GM04504 (cell line): ENCODE results near the gene DDOST.

Source experiments
- DNase-seq: peaks from one replicate; pipeline ENCODE4 v3.0.0-alpha.2; 2012; ENCODE audit warnings: low read depth

The DDOST gene

GRCh38 chr1:20660363-20660762 lies 806 bp downstream of the DDOST start:
- no peak for DNase-seq

GRCh38 chr1:20658166-20658915 lies 2.8 kb downstream of the DDOST start:
- no peak for DNase-seq

GRCh38 chr1:20657024-20657423 lies 4.1 kb downstream of the DDOST start:
- DNase-seq, result no peak

DNA sequence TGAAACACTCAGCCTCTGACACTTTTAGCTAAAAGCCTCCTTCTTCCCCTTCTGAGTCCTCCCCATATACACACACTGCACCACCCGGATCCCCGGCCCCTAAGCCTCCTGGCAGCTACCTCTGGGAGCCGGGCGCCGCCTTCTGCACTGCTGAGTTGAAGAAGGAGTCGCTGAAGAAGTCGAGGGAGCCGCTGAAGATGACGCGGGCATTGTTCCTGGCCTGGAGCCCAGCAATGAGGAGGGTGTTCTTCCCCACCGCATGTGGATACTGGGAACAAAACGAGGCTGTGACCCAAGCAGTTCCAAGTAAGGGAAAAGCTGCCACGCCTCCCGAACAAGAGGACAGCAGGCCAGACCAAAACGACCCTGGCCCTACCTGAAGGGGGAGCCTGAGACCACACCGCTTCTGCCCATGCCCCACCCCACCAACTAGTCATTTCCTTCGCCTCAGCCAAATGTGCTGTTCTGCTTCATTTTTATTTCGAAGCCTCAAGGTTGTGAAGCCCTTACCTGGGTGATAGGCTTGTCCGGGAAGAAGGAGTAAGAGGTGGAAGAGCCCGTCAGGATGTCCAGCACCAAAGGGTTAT lies 7.0 kb downstream of the DDOST start:
- DNase-seq, result no peak

GRCh38 chr1:20652300-20652699 lies 8.9 kb downstream of the DDOST start:
- no peak for DNase-seq

DNA sequence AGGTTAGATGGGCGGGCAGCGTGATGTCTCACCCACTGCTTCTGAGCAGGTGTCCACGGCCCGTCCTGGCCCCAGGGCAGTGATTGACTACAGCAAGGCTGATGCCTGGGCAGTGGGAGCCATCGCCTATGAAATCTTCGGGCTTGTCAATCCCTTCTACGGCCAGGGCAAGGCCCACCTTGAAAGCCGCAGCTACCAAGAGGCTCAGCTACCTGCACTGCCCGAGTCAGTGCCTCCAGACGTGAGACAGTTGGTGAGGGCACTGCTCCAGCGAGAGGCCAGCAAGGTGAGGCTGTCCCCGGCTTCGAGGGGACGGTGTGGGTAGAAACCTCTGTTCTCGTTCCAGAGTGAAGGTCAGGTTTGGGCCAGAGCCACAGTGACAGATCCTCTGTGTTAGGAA lies 12.2 kb downstream of the DDOST start:
- DNase-seq, result no peak

- no peak for DNase-seq
Measured at GRCh38 chr1:20648438-20648837, 12.7 kb downstream of the DDOST start.

DNA sequence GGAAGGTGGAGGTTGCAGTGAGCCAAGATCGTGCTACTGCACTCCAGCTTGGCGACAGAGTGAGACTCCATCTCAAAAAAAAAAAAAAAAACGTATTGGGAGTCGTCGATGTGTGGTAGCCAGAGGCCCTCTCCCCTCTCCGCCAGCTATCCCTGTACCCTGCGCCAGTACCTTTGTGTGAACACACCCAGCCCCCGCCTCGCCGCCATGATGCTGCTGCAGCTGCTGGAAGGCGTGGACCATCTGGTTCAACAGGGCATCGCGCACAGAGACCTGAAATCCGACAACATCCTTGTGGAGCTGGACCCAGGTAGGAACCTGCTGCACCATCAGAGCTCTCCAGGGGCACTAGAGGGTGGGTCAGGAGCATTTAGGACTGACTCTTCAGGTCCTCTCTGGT lies 15.8 kb downstream of the DDOST start:
- no peak for DNase-seq

DNA sequence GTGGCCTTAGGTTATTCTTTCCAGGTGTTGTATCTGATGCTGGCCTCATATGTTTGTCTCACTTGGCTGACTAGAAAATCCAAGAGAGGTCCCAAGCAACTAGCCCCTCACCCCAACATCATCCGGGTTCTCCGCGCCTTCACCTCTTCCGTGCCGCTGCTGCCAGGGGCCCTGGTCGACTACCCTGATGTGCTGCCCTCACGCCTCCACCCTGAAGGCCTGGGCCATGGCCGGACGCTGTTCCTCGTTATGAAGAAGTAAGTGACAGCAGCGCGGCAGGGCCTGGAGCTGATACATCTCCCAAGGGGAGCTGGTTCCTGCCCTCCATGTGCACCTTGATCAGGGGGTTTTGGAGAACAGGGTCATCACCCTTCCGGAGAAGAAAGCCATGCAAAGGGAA lies 16.8 kb downstream of the DDOST start:
- no peak for DNase-seq

DNA sequence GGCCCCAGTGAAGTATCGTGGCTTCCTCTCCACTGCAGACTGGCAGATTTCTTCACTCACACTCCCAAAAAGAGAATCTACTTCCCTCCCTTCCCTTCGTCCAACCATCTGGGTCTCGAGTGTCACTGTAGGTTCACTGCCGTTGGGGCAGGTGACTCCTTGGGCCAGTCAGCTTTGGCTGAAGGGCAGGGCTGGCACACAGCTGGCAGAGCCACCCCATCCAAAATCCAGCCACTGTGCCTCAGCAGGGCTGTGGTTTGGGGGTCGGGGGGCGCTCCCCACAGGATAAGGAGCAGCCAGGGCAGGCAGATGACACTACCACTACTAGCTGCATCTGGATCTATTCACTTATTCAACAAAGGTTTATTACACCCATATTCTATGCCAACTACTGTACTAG lies 18.1 kb downstream of the DDOST start:
- no peak for DNase-seq

DNA sequence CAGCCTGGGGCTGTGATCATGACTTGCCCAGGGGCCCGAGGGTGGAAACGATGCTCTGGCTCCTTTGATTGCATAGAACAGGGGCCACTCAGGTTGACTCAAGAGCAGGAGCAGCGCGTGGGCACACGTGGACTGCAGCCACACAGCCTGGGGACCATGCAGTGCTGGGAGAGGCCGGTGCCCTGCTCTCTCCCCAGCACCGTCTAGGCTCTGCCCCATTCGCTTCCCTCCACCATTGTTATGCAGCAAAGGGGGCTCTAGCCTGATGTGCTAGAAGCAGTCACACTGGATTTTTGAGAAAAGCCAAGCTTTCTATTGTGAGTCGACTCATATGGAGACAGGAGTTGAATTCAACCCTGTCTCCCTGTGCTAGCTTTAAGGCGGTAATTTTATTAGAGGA lies 19.2 kb downstream of the DDOST start:
- no peak for DNase-seq

DNA sequence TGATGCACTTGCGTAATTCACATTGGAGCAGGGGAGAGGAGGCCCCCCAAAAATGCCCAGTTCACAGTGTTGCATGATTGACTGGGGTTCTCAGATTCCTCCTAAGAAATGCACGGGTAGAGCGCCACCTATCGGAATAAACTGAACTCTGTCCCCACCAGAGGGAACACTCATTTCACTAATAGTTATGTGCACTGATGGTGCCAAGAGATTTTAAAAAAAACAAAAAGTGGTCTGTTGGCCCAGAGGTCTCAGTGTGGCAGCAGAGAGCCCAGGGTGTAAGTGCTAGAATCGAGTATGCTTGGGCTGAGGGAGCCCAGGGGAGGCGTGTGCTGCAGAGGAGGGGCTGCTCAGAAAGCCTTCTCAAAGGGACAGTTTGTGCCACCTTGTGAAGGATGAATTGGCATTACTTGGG lies 21.0 kb downstream of the DDOST start:
- DNase-seq, result no peak

DNA sequence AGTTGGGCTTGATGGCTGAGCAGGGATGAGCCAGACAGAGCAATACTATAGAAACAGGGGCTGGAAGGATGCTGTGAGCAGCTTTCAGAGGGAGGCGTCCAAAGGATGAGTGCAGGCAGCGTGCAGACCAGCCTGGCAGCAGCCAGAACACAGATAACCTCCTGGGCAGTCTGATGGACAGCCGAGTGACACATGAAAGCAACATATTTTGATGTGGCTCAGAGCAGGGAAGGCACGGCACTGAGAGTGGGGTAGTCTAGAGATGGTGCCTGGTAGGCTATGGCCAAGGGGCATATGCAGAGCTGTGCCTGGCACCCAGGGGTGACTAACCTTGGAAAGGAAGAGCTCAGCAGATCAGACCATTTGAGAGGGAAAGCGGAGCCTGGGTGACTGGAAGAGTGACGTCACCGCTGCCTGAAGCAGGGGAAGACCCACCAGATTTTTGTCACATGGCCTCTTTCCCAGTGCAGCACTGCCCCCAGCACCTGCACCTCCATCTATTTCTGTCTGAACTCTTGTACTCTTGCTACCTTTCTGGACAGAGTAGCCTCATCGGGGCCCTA lies 24.3 kb downstream of the DDOST start:
- no peak for DNase-seq

- DNase-seq, result no peak
Measured at GRCh38 chr1:20634594-20635084, 26.5 kb downstream of the DDOST start.

GRCh38 chr1:20634065-20634593 lies 27.0 kb downstream of the DDOST start:
- no peak for DNase-seq

DNA sequence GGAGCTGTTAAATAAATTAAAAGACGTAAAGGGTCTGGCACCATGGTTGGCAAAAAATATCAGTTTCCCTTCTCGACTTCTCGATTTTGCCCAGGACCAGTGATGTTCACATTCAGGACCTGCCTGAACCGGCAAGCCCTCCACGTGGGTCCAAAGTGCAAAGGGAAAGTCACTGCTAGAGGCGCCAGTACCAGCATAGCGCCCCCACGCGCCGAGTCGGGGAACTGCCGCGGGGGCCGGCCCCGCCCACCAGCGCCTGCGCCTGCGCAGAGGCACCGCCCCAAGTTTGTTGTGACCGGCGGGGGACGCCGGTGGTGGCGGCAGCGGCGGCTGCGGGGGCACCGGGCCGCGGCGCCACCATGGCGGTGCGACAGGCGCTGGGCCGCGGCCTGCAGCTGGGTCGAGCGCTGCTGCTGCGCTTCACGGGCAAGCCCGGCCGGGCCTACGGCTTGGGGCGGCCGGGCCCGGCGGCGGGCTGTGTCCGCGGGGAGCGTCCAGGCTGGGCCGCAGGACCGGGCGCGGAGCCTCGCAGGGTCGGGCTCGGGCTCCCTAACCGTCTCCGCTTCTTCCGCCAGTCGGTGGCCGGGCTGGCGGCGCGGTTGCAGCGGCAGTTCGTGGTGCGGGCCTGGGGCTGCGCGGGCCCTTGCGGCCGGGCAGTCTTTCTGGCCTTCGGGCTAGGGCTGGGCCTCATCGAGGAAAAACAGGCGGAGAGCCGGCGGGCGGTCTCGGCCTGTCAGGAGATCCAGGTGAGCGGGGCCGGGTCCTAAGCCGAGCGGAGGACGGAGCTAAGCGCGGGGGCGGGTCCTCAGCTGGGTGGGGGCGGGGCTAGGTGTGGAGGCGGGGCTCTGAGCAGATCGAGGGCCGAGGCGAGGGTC lies 27.7 kb downstream of the DDOST start, which contains the start of gene PINK1:
TSS of gene PINK1 (plus strand) at position 269 of the 875 bp plus-strand sequence. CDS start at position 360, 91 bp downstream.
- no peak for DNase-seq

DNA sequence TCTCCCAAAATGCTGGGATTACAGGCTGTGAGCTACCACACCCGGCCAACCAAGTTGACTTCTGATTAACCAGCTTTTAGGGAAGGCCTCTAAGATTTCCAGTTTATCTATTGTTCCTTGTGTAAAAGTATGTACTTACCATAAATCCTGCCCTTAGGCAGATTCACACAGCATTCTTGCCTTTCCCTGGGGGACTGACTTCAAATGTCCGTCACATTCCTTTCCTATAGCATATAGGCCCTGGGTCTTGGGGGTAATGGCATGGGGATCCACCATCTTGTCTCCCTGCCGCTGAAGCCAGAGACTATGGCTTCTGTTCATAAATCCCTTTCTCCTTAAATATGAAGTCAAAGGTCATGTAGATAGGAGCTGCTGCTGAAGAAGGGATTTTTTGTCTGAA lies 28.8 kb downstream of the DDOST start:
- DNase-seq, result no peak

DNA sequence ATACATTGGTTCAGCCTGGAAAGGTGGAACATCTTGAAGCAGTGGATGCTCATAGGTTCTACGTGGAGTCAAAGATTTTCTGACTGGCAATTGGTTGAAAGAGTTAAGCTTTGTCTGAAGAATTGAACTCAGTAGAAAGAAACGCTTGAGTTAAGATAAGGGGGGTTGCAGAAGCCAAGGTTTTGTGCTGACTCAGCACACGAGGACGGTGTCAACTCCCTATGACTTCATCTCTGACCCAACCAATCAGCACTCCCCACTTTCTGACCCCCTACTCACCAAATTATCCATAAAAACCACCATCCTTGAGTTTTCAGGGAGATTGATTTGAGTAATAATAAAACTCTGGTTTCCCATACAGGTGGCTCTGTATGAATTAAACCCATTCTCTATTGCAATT lies 30.4 kb downstream of the DDOST start:
- no peak for DNase-seq

GRCh38 chr1:20626524-20626923 lies 34.6 kb downstream of the DDOST start:
- no peak for DNase-seq

DNA sequence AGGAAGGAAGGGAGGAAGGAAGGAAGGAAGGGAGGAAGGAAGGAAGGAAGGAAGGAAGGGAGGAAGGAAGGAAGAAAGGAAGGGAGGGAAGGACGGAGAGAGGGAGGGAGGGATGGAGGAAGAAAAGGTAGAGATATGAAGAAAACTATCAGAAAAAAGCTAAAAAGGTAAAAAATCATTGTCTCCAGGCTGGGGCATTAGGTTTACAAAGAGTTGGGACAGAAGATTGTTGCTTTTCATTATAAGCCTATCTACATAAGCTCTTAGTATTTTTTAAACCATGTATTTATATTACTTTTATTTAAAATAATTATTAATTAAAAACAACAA lies 35.1 kb downstream of the DDOST start:
- no peak for DNase-seq

- no peak for DNase-seq
Measured at GRCh38 chr1:20625176-20626097, 35.7 kb downstream of the DDOST start.
